DND-41 (cell line): ENCODE results near the gene PIK3CG.
"Not testable (repeated sequence)": the region's sequence is repeated elsewhere in the genome, so short reads cannot be mapped to it uniquely, and the experiment has no call there.

Source experiments
- CTCF ChIP-seq: IDR thresholded peaks from 2 replicates; pipeline ENCODE4 v1.5.1; 2012; ENCODE audit warnings: borderline replicate concordance, low read length, moderate library complexity, mild to moderate bottlenecking; ENCODE audit not compliant: poor library complexity, severe bottlenecking; ENCODE audit errors: extremely low read depth
- EZH2 ChIP-seq: IDR thresholded peaks from 3 replicates; pipeline ENCODE4 v1.6.1; 2012; ENCODE audit warnings: borderline replicate concordance, low read depth, mild to moderate bottlenecking, moderate library complexity, low read length, inconsistent platforms; ENCODE audit not compliant: severe bottlenecking

DNA sequence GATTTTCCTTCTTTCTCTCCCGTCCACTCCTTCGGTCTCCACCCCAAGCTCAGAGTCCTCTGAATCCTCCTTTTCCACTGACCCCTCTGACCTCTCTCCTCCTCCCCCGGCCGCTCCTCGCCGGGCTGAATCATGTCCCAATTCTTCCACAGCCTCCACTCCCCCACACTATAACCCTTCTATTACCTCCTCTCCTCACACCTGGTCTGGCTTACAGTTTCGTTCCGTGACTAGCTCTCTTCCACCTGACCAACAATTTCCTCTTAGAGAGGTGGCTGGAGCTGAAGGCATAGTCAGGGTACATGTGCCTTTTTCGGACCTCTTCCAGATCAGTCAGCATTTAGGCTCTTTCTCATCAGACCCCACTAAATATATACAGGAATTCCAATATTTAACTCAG lies 34.2 kb upstream of the PIK3CG start:
- not testable (repeated sequence) for TF ChIP-seq CTCF, EZH2
